Sigmoid colon (tissue), 4 donors: ENCODE data around the gene ETS1.

Experiments
- CTCF ChIP-seq, 4 experiments: fragments of 450-650 bp in 3 of 4; fragments of 200-600 bp in 1 of 4; IDR thresholded peaks; one replicate each; pipeline ENCODE4 v1.5.1; 2016 to 2019; ENCODE audit warnings: antibody characterized with exemption in 4 of 4, mild to moderate bottlenecking in 3 of 4, moderate library complexity in 2 of 4
- EP300 ChIP-seq, 4 donors: sonication (generic); formaldehyde crosslinking; IDR thresholded peaks; one replicate each; pipeline ENCODE4 v1.6.1; 2017; ENCODE audit warnings: antibody characterized with exemption in 4 of 4
- POLR2A ChIP-seq, 2 donors: fragments of 450-650 bp; IDR thresholded peaks; one replicate each; pipeline ENCODE4 v1.6.1; 2016; ENCODE audit warnings: antibody characterized with exemption in 2 of 2, mild to moderate bottlenecking in 2 of 2, moderate library complexity in 2 of 2
- POLR2AphosphoS5 ChIP-seq, 4 donors: sonication (generic); formaldehyde crosslinking; IDR thresholded peaks; one replicate each; pipeline ENCODE4 v1.6.1; 2017; ENCODE audit warnings: antibody characterized with exemption in 4 of 4

- TF ChIP-seq CTCF (IDR thresholded peaks at IDR 0.05) (no peak), POLR2A (IDR thresholded peaks at IDR 0.05) (no peak), POLR2AphosphoS5 (IDR thresholded peaks at IDR 0.05) (no peak), EP300 (IDR thresholded peaks at IDR 0.05) (no peak)
Measured at GRCh38 chr11:128623091-128623490, 35.7 kb upstream of the ETS1 start.
